H1 (cell line): ENCODE data around the gene GOLGA6L10. TPM values are rescaled to one million over a fixed set of nuclear protein-coding genes. Genes with fewer than 3 reads are reported as not detected.

Experiments used
- CTCF ChIA-PET: fragments of 300-600 bp; sonication (Branson Sonifier 250); formaldehyde crosslinking; loops from one replicate; lab custom pipeline; 2021; ENCODE audit not compliant: partially characterized antibody; lab: Charles Lee
- POLR2A ChIA-PET: fragments of 300-600 bp; sonication (Branson Sonifier 250); formaldehyde crosslinking; loops from one replicate; lab custom pipeline; 2021; ENCODE audit warnings: inconsistent platforms; ENCODE audit not compliant: partially characterized antibody; lab: Charles Lee
- DNase-seq, 2 experiments: peaks; one replicate each; pipeline versions ENCODE4 v3.0.0 to v3.0.0-alpha.2; 2010 to 2022; ENCODE audit warnings: low spot score in 2 of 2, low read depth in 1 of 2, mixed read lengths in 1 of 2
- FAIRE-seq: peaks from 2 replicates; lab custom pipeline; 2011; peaks lifted over from hg19 to GRCh38; lab: Jason Lieb, UNC
- H2AFZ ChIP-seq: 2 replicates; pipeline ENCODE4 v1.8.1; 2012; ENCODE audit warnings: low read length, inconsistent platforms
- H2AK5ac ChIP-seq: 2 replicates; pipeline ENCODE4 v1.6.1; 2013; ENCODE audit warnings: low read depth, low read length
- H2BK120ac ChIP-seq: replicated peaks from 2 replicates; pipeline ENCODE3; 2013; ENCODE audit warnings: low read depth, low read length, inconsistent platforms
- H2BK12ac ChIP-seq: 2 replicates; pipeline ENCODE4 v1.6.1; 2013; ENCODE audit warnings: low read depth, low read length
- H2BK15ac ChIP-seq: 2 replicates; pipeline ENCODE4 v1.6.1; 2013; ENCODE audit warnings: low read length
- H2BK20ac ChIP-seq: 2 replicates; pipeline ENCODE4 v1.6.1; 2013; ENCODE audit warnings: low read length
- H2BK5ac ChIP-seq: 2 replicates; pipeline ENCODE4 v1.6.1; 2013; ENCODE audit warnings: low read depth, low read length
- H3K14ac ChIP-seq: 2 replicates; pipeline ENCODE4 v1.6.1; 2013; ENCODE audit warnings: inconsistent platforms; ENCODE audit not compliant: insufficient read length
- H3K18ac ChIP-seq: 2 replicates; pipeline ENCODE4 v1.6.1; 2013; ENCODE audit warnings: low read length; ENCODE audit errors: extremely low read depth
- H3K23ac ChIP-seq: 2 replicates; pipeline ENCODE4 v1.6.1; 2013; ENCODE audit warnings: inconsistent platforms; ENCODE audit not compliant: insufficient read length
- H3K23me2 ChIP-seq: 2 replicates; pipeline ENCODE4 v1.6.1; 2013; ENCODE audit warnings: low read depth, low read length
- H3K27ac ChIP-seq: 2 replicates; pipeline ENCODE4 v1.6.1; 2011; ENCODE audit warnings: low read depth, low read length, inconsistent platforms
- H3K27me3 ChIP-seq, 4 experiments: replicated peaks in 1 of 4; 1 replicate in 1 of 4; 2 replicates in 3 of 4; pipeline versions ENCODE4 v1.6.1 to v1.8.1; 2011 to 2013; ENCODE audit warnings: low read length in 3 of 4, mild to moderate bottlenecking in 3 of 4, inconsistent platforms in 2 of 4, mixed read lengths in 2 of 4, moderate library complexity in 1 of 4; ENCODE audit not compliant: control insufficient read depth in 3 of 4, insufficient read depth in 3 of 4; ENCODE audit errors: extremely low read depth in 1 of 4
- H3K36me3 ChIP-seq, 4 experiments: 2 replicates each; pipeline versions ENCODE4 v1.6.1 to v1.8.1; 2011 to 2013; ENCODE audit warnings: mild to moderate bottlenecking in 4 of 4, low read length in 3 of 4, moderate library complexity in 2 of 4, control low read depth in 1 of 4, inconsistent platforms in 1 of 4; ENCODE audit not compliant: insufficient read depth in 4 of 4, control insufficient read depth in 2 of 4
- H3K4ac ChIP-seq: replicated peaks from 2 replicates; pipeline ENCODE3; 2013; ENCODE audit warnings: low read length, low read depth, mixed read lengths, inconsistent platforms; ENCODE audit not compliant: insufficient read length
- H3K4me1 ChIP-seq, 4 experiments: replicated peaks in 1 of 4; 1 replicate in 1 of 4; 2 replicates in 3 of 4; pipeline versions ENCODE4 v1.6.1 to v1.8.1; 2011 to 2013; ENCODE audit warnings: low read length in 3 of 4, inconsistent platforms in 2 of 4, mixed read lengths in 1 of 4; ENCODE audit not compliant: insufficient read depth in 4 of 4, control insufficient read depth in 3 of 4
- H3K4me2 ChIP-seq, 2 experiments: 2 replicates each; pipeline versions ENCODE4 v1.6.1 to v1.8.1; 2011 to 2013; ENCODE audit warnings: low read depth in 2 of 2, low read length in 2 of 2, control low read depth in 1 of 2, inconsistent platforms in 1 of 2, mild to moderate bottlenecking in 1 of 2; ENCODE audit not compliant: insufficient read depth in 1 of 2
- H3K4me3 ChIP-seq, 4 experiments: fragments of 200-600, 300-600 bp in 1 of 4; sonication (generic), shearing (Covaris generic), sonication (Bioruptor Twin) in 1 of 4; 2 replicates each; pipeline versions ENCODE4 v1.5.1 to v1.8.1; 2011 to 2016; ENCODE audit warnings: low read length in 4 of 4, low read depth in 3 of 4, control low read depth in 2 of 4, inconsistent platforms in 2 of 4, mild to moderate bottlenecking in 2 of 4, mixed read lengths in 1 of 4, moderate library complexity in 1 of 4; ENCODE audit not compliant: insufficient read depth in 2 of 4; ENCODE audit errors: extremely low read depth in 1 of 4
- H3K56ac ChIP-seq: replicated peaks from 2 replicates; pipeline ENCODE3; 2013; ENCODE audit warnings: low read depth, mild to moderate bottlenecking, mixed read lengths, low read length, inconsistent platforms; ENCODE audit not compliant: insufficient read length
- H3K79me1 ChIP-seq: 2 replicates; pipeline ENCODE4 v1.6.1; 2013; ENCODE audit warnings: low read depth, low read length, control low read depth
- H3K79me2 ChIP-seq, 2 experiments: 2 replicates each; pipeline versions ENCODE4 v1.6.1 to v1.8.1; 2012 to 2013; ENCODE audit warnings: low read length in 2 of 2, mild to moderate bottlenecking in 2 of 2, inconsistent platforms in 1 of 2; ENCODE audit not compliant: insufficient read depth in 2 of 2, control insufficient read depth in 1 of 2
- H3K9ac ChIP-seq, 4 experiments: replicated peaks in 1 of 4; 1 replicate in 1 of 4; 2 replicates in 3 of 4; pipeline versions ENCODE4 v1.6.1 to v1.8.1; 2011 to 2013; ENCODE audit warnings: low read depth in 3 of 4, low read length in 3 of 4, control low read depth in 2 of 4, mild to moderate bottlenecking in 2 of 4, moderate library complexity in 2 of 4, inconsistent platforms in 1 of 4; ENCODE audit errors: extremely low read depth in 1 of 4
- H3K9me3 ChIP-seq, 2 experiments: 2 replicates each; pipeline versions ENCODE4 v1.6.1 to v1.8.1; 2012 to 2013; ENCODE audit warnings: mild to moderate bottlenecking in 2 of 2, moderate library complexity in 2 of 2, control low read depth in 1 of 2, inconsistent platforms in 1 of 2, low read depth in 1 of 2, low read length in 1 of 2, mixed read lengths in 1 of 2; ENCODE audit not compliant: insufficient read depth in 2 of 2
- H4K20me1 ChIP-seq, 2 experiments: replicated peaks in 1 of 2; 2 replicates each; pipeline versions ENCODE3 to v1.8.1; 2011 to 2013; ENCODE audit warnings: inconsistent platforms in 2 of 2, low read length in 2 of 2, mild to moderate bottlenecking in 1 of 2; ENCODE audit not compliant: insufficient read depth in 2 of 2, control insufficient read depth in 1 of 2
- H4K5ac ChIP-seq: 2 replicates; pipeline ENCODE4 v1.6.1; 2013; ENCODE audit warnings: low read length, low read depth, mixed read lengths, inconsistent platforms; ENCODE audit not compliant: insufficient read length
- H4K8ac ChIP-seq: 2 replicates; pipeline ENCODE4 v1.8.0; 2013; ENCODE audit warnings: mild to moderate bottlenecking, moderate library complexity, low read length, inconsistent platforms; ENCODE audit not compliant: insufficient read depth; ENCODE audit errors: extremely low read depth
- H4K91ac ChIP-seq: replicated peaks from 2 replicates; pipeline ENCODE3; 2013; ENCODE audit warnings: low read length, mixed read lengths, inconsistent platforms; ENCODE audit not compliant: insufficient read length
- ATF2 ChIP-seq: IDR thresholded peaks from 2 replicates; pipeline ENCODE4 v1.6.1; 2012; ENCODE audit warnings: low read length, inconsistent platforms
- CHD2 ChIP-seq: IDR thresholded peaks from 2 replicates; pipeline ENCODE4 v1.6.1; 2012; ENCODE audit warnings: low read length, improper control_type of control experiment
- CREB1 ChIP-seq: IDR thresholded peaks from 2 replicates; pipeline ENCODE4 v1.6.1; 2012; ENCODE audit warnings: inconsistent platforms
- JUND ChIP-seq: IDR thresholded peaks from 2 replicates; pipeline ENCODE4 v1.6.1; 2011; ENCODE audit warnings: mild to moderate bottlenecking, improper control_type of control experiment, low read length
- KDM4A ChIP-seq: IDR thresholded peaks from one replicate; pipeline ENCODE4 v1.7.1; 2012; ENCODE audit warnings: low read depth, mild to moderate bottlenecking, moderate library complexity, low read length, inconsistent platforms; ENCODE audit not compliant: severe bottlenecking
- MAFK ChIP-seq: IDR thresholded peaks from 2 replicates; pipeline ENCODE4 v1.6.1; 2012; ENCODE audit warnings: low read depth, mild to moderate bottlenecking, improper control_type of control experiment, low read length
- POLR2A ChIP-seq, 2 experiments: IDR thresholded peaks; 1 replicate in 1 of 2; 2 replicates in 1 of 2; pipeline ENCODE4 v1.6.1; 2011; ENCODE audit warnings: low read depth in 2 of 2, low read length in 2 of 2, mild to moderate bottlenecking in 2 of 2; ENCODE audit errors: control extremely low read depth in 1 of 2
- POU5F1 ChIP-seq: IDR thresholded peaks from 2 replicates; pipeline ENCODE4 v1.6.1; 2011; ENCODE audit warnings: low read depth, mild to moderate bottlenecking, low read length, moderate library complexity
- RXRA ChIP-seq: IDR thresholded peaks from 2 replicates; pipeline ENCODE4 v1.6.1; 2011; ENCODE audit warnings: low read depth, mild to moderate bottlenecking, low read length, moderate library complexity; ENCODE audit not compliant: insufficient read depth
- SIN3A ChIP-seq, 2 experiments: IDR thresholded peaks in 1 of 2; conservative IDR thresholded peaks in 1 of 2; 2 replicates each; pipeline ENCODE4 v1.6.1; 2011 to 2012; ENCODE audit warnings: low read length in 2 of 2, improper control_type of control experiment in 1 of 2, low read depth in 1 of 2, mild to moderate bottlenecking in 1 of 2
- whole genome bisulfite sequencing, 2 experiments: shearing (Covaris generic) in 1 of 2; methylation state at CpG; one replicate each; pipeline versions ENCODE4 v1.1.6 to v1.1.7; 2013 to 2015; ENCODE audit warnings: low lambda C conversion rate in 2 of 2, mixed read lengths in 2 of 2, inconsistent platforms in 1 of 2, low coverage in 1 of 2, missing lambda C conversion rate in 1 of 2; ENCODE audit not compliant: insufficient replicate concordance in 2 of 2, insufficient coverage in 1 of 2, insufficient read length in 1 of 2; ENCODE audit errors: extremely low coverage in 1 of 2, missing lambda C conversion rate in 1 of 2; 5-methylcytosine and 5-hydroxymethylcytosine counted together
- polyA plus RNA-seq, 7 experiments: library from polyadenylated mRNA; depleted of rRNA in 3 of 7; stranded (reverse) in 5 of 7; unstranded in 2 of 7; fragments of >200 nt in 5 of 7; fragments of 200-250 nt in 2 of 7; gene quantifications; 1 replicate in 5 of 7; 2 replicates in 1 of 7; 4 replicates in 1 of 7; pipeline versions ENCODE4 v1.2.1 to v1.2.3, GENCODE V29; 2011 to 2013; ENCODE audit warnings: missing spikeins in 2 of 7, mixed read lengths in 2 of 7
- total RNA-seq: library from RNA; stranded (reverse); fragmentation: NEBNext Ultra II Directional; extraction: Animal tissue kit (Norgen Biotek cat#: 25700); gene quantifications from 2 replicates; pipeline ENCODE4 v1.2.1, GENCODE V29; 2021
- TF ChIP-seq, protein P1 (sequence below): IDR thresholded peaks from 2 replicates; pipeline ENCODE4 v1.6.1; 2012; ENCODE audit warnings: inconsistent platforms

Gene GOLGA6L10
- total and polyA plus RNA-seq, 2 of the 8 experiments (the other 6 are each of a cell fraction or from before 2014, with no cell fraction given), result 0.91 to 4.0 TPM

DNA sequence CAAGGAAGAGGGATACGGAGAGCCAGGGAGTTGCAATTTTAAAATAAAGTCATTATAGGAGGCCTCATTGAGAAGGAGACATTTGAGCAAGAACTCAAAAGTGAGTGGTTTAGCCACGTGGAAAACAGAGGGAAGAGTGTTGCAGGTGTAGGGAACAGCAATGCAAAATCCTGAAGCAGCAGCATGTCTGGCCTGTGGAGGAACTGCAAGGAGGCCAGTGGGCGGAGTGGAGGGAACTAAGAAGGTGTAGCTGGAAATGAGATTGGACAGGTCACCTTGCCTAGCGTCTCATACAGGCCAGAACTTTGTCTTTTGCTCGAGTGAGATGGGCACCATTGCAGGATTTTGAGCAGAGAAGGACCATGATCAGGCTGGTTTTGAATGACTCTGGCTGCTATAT is 51.7 kb downstream of the GOLGA6L10 start:
- Histone ChIP-seq H3K27ac (no peak overlapping the region), H3K36me3 (no peaks in the 10 kb centered on the region), H2BK20ac (no peak overlapping the region), H2BK15ac (no peak overlapping the region), H2BK120ac (no peak overlapping the region), H3K79me2 (no peaks in the 10 kb centered on the region), H4K5ac (no peak overlapping the region), H3K4me3 (no peak overlapping the region), H3K9ac (no peak overlapping the region), H4K91ac (no peak overlapping the region), H3K4ac (no peak overlapping the region), H2AFZ (no peak overlapping the region), H3K14ac (no peak overlapping the region), H2AK5ac (no peak overlapping the region), H3K9me3 (no peaks in the 10 kb centered on the region), H3K4me1 (peaks cover 0 to 4% (median 3%) of the 10 kb centered on the region in 4 experiments; a peak in 4 of 7 replicates), H3K79me1 (no peaks in the 10 kb centered on the region), H3K23me2 (no peaks in the 10 kb centered on the region), H3K27me3 (no peaks in the 10 kb centered on the region), H2BK5ac (no peak overlapping the region), H3K4me2 (no peak overlapping the region), H4K8ac (no peak overlapping the region), H3K23ac (no peak overlapping the region), H3K56ac (no peak overlapping the region), H3K18ac (no peak overlapping the region), H4K20me1 (no peaks in the 10 kb centered on the region), H2BK12ac (no peak overlapping the region)
- TF ChIP-seq ATF2, result no peak
- TF ChIP-seq POU5F1, result no peak
- TF ChIP-seq SIN3A (conservative IDR thresholded peaks at IDR 0.05 in 1 of 2, IDR thresholded peaks at IDR 0.05 in 1 of 2; ENCODE audit: low read depth in 1 of 2, low read length in 2 of 2), result no peak
- TF ChIP-seq RXRA, result no peak
- no peak for TF ChIP-seq KDM4A
- TF ChIP-seq, protein P1, sequence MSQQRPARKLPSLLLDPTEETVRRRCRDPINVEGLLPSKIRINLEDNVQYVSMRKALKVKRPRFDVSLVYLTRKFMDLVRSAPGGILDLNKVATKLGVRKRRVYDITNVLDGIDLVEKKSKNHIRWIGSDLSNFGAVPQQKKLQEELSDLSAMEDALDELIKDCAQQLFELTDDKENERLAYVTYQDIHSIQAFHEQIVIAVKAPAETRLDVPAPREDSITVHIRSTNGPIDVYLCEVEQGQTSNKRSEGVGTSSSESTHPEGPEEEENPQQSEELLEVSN, result no peak
- no peak for TF ChIP-seq JUND
- TF ChIP-seq MAFK, result no peak
- TF ChIP-seq CHD2, result no peak
- TF ChIP-seq POLR2A (IDR thresholded peaks at IDR 0.05; ENCODE audit: control extremely low read depth in 1 of 2, low read depth in 2 of 2, low read length in 2 of 2), result no peak
- TF ChIP-seq CREB1, result no peak
- no peak for FAIRE-seq
- POLR2A ChIA-PET, result no interaction called here
- DNase-seq, result peak in 1 of 2 experiments; percentile 33
- CTCF ChIA-PET, result interaction anchor here (1.2 to 1.4 kb wide), 2 partner anchors 8 to 15 kb away, joined by 4 read pairs; no protein-coding TSS in a partner anchor
- WGBS, 2 experiments, result 86% methylated on average over 5 of the region's 5 CpGs; no CpG with 5 or more reads in 1 of the 2 experiments
